HG02973 (cell line): ENCODE measurements around the gene ARHGEF33.
A peak's percentile ranks its signal among the peaks of the same experiment; 100 is the strongest.
"Not testable (repeated sequence)": the region's sequence is repeated elsewhere in the genome, so short reads cannot be mapped to it uniquely, and the experiment has no call there.

Experiments
- ATAC-seq: cut with Tn5 transposase; IDR thresholded peaks from one replicate; pipeline ENCODE4 v1.9.1; 2021; ENCODE audit warnings: moderate library complexity; ENCODE audit not compliant: unreplicated experiment

The ARHGEF33 gene

GRCh38 chr2:38907743-38908562 is 18.3 kb downstream of the ARHGEF33 start:
- ATAC-seq = peak; percentile 92

GRCh38 chr2:38909872-38910271 is 20.2 kb downstream of the ARHGEF33 start:
- ATAC-seq = no peak

- no peak for ATAC-seq
Observed at GRCh38 chr2:38911191-38911590, 21.5 kb downstream of the ARHGEF33 start.

GRCh38 chr2:38912619-38913018 is 22.9 kb downstream of the ARHGEF33 start:
- ATAC-seq = no peak

GRCh38 chr2:38922389-38922788 is 32.7 kb downstream of the ARHGEF33 start:
- no peak for ATAC-seq

- ATAC-seq = no peak
Observed at GRCh38 chr2:38922902-38923301, 33.2 kb downstream of the ARHGEF33 start.

GRCh38 chr2:38925982-38926381 is 36.3 kb downstream of the ARHGEF33 start:
- ATAC-seq = no peak

GRCh38 chr2:38930600-38930999 is 40.9 kb downstream of the ARHGEF33 start:
- ATAC-seq = no peak

- ATAC-seq = no peak
Observed at GRCh38 chr2:38932586-38932985, 42.9 kb downstream of the ARHGEF33 start.

- ATAC-seq = no peak
Observed at GRCh38 chr2:38933653-38934052, 44.0 kb downstream of the ARHGEF33 start.

- no peak for ATAC-seq
Observed at GRCh38 chr2:38934742-38935141, 45.1 kb downstream of the ARHGEF33 start.

GRCh38 chr2:38935568-38936172 is 46.0 kb downstream of the ARHGEF33 start:
- no peak for ATAC-seq

- ATAC-seq = not testable (repeated sequence)
Observed at GRCh38 chr2:38936516-38936915, 46.8 kb downstream of the ARHGEF33 start.

GRCh38 chr2:38937548-38937947 is 47.9 kb downstream of the ARHGEF33 start:
- no peak for ATAC-seq

- no peak for ATAC-seq
Observed at GRCh38 chr2:38940746-38941145, 51.1 kb downstream of the ARHGEF33 start.

- no peak for ATAC-seq
Observed at GRCh38 chr2:38943784-38944183, 54.1 kb downstream of the ARHGEF33 start.

GRCh38 chr2:38945372-38945771 is 55.7 kb downstream of the ARHGEF33 start:
- ATAC-seq = no peak

GRCh38 chr2:38945911-38946310 is 56.2 kb downstream of the ARHGEF33 start:
- no peak for ATAC-seq

GRCh38 chr2:38947241-38948239 is 57.9 kb downstream of the ARHGEF33 start:
- ATAC-seq = no peak

- no peak for ATAC-seq
Observed at GRCh38 chr2:38948387-38948882, 58.8 kb downstream of the ARHGEF33 start.

GRCh38 chr2:38948995-38949394 is 59.3 kb downstream of the ARHGEF33 start:
- ATAC-seq = no peak
